Parathyroid adenoma (tissue), 2 donors: ENCODE results near the gene NPAS3.

Experiments
- H2AFZ ChIP-seq: fragments of 300-600 bp; sonication (generic); one replicate; pipeline ENCODE4 v1.7.0; 2017; ENCODE audit warnings: antibody characterized with exemption, mild to moderate bottlenecking
- H3K27ac ChIP-seq: fragments of 300-600 bp; sonication (generic); one replicate; pipeline ENCODE4 v1.7.0; 2017
- H3K27me3 ChIP-seq: fragments of 300-600 bp; sonication (generic); one replicate; pipeline ENCODE4 v1.7.0; 2017; ENCODE audit warnings: low read length; ENCODE audit not compliant: control insufficient read depth, insufficient read depth
- H3K36me3 ChIP-seq: fragments of 300-600 bp; sonication (generic); one replicate; pipeline ENCODE4 v1.7.0; 2017; ENCODE audit warnings: low read length; ENCODE audit not compliant: control insufficient read depth, insufficient read depth
- H3K4me1 ChIP-seq: fragments of 300-600 bp; sonication (generic); one replicate; pipeline ENCODE4 v1.7.0; 2017; ENCODE audit warnings: control low read depth
- H3K4me2 ChIP-seq: fragments of 300-600 bp; sonication (generic); one replicate; pipeline ENCODE4 v1.7.0; 2017; ENCODE audit warnings: low read length
- H3K4me3 ChIP-seq: fragments of 300-600 bp; sonication (generic); one replicate; pipeline ENCODE4 v1.7.0; 2017; ENCODE audit warnings: low read depth, low read length
- H3K79me2 ChIP-seq: fragments of 300-600 bp; sonication (generic); one replicate; pipeline ENCODE4 v1.7.0; 2017; ENCODE audit warnings: control low read depth
- H3K9ac ChIP-seq: fragments of 300-600 bp; sonication (generic); one replicate; pipeline ENCODE4 v1.7.0; 2017; ENCODE audit warnings: mild to moderate bottlenecking
- H3K9me3 ChIP-seq: fragments of 300-600 bp; sonication (generic); one replicate; pipeline ENCODE4 v1.7.0; 2017; ENCODE audit warnings: low read length; ENCODE audit not compliant: control insufficient read depth
- TF ChIP-seq, protein P1 (sequence below): fragments of 300-600 bp; sonication (generic); IDR thresholded peaks from one replicate; pipeline ENCODE4 v1.7.0; 2017; ENCODE audit warnings: antibody characterized with exemption, mild to moderate bottlenecking
- donor health status: primary hyperparathyroidism.

NPAS3 gene

DNA sequence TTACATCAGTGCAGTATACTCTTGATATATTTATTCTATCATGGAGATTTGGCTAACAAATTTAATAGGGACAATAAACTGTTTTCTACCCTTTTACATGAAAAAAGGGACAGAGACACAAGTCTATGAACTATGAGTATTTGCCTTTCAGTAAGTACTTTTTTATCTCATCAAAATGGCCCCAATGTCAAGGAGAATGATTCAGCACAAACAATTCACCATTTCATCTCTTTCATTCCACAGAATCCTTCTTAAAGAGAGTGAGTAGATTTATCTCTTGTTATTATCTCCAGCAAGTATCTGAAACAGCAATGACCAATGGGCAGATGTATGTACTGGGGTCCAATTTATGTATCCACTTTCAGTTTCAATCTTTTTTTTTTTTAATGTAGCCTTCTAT is 447.5 kb downstream of the NPAS3 start:
- Histone ChIP-seq H3K27me3 (no peaks in the 10 kb centered on the region), H3K27ac (no peak overlapping the region), H3K4me1 (no peaks in the 10 kb centered on the region), H3K9me3 (no peaks in the 10 kb centered on the region), H3K9ac (no peak overlapping the region), H2AFZ (no peak overlapping the region), H3K79me2 (no peaks in the 10 kb centered on the region), H3K4me2 (no peak overlapping the region), H3K4me3 (no peak overlapping the region), H3K36me3 (no peaks in the 10 kb centered on the region)
- TF ChIP-seq, protein P1, sequence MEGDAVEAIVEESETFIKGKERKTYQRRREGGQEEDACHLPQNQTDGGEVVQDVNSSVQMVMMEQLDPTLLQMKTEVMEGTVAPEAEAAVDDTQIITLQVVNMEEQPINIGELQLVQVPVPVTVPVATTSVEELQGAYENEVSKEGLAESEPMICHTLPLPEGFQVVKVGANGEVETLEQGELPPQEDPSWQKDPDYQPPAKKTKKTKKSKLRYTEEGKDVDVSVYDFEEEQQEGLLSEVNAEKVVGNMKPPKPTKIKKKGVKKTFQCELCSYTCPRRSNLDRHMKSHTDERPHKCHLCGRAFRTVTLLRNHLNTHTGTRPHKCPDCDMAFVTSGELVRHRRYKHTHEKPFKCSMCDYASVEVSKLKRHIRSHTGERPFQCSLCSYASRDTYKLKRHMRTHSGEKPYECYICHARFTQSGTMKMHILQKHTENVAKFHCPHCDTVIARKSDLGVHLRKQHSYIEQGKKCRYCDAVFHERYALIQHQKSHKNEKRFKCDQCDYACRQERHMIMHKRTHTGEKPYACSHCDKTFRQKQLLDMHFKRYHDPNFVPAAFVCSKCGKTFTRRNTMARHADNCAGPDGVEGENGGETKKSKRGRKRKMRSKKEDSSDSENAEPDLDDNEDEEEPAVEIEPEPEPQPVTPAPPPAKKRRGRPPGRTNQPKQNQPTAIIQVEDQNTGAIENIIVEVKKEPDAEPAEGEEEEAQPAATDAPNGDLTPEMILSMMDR = no peak

DNA sequence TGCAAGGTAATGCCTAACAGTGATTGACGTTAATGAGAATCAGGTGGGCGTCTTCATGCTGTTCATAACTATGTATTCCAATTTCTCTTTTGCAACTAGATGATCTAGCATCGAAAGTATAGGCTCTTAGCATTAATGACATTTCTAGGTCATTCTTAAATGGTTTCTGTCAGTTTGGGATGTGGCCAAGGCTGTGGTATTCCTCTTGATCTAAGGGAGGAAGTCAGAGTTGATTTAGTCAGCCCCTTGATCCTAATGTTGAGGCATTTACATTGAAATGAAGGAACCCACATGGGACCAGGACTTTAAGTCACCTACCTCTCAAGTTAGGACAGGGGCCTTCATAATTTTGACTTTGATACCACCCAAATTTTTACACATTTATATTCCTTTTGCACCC is 448.1 kb downstream of the NPAS3 start:
- H2AFZ ChIP-seq = no peak overlapping the region
- H3K9ac ChIP-seq = no peak overlapping the region
- no peak overlapping the region for H3K4me2 ChIP-seq
- no peaks in the 10 kb centered on the region for H3K4me1 ChIP-seq
- H3K4me3 ChIP-seq = no peak overlapping the region
- TF ChIP-seq, protein P1 = no peak
- no peaks in the 10 kb centered on the region for H3K9me3 ChIP-seq
- H3K36me3 ChIP-seq = no peaks in the 10 kb centered on the region
- no peaks in the 10 kb centered on the region for H3K79me2 ChIP-seq
- no peaks in the 10 kb centered on the region for H3K27me3 ChIP-seq
- H3K27ac ChIP-seq = no peak overlapping the region

DNA sequence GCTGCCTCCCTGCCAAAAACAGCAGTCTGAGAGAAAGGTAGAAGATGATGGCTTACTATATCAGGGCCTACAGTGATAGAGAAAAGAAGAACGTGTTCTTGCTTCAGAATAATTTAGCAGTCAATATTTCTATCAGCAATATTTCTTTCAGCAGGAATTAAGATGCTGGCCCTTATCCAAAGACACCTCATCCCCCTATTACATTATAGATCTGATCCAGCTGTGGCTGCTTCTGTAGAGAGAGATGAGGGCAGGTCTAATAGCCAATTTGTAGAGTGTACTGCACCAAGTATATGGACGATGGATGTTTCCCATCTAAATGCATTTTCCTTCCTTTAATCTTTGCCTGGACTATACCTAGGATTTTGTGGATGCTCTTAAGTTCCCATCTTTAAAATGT is 451.7 kb downstream of the NPAS3 start:
- H3K4me3 ChIP-seq = no peak overlapping the region
- no peak overlapping the region for H3K27ac ChIP-seq
- no peaks in the 10 kb centered on the region for H3K79me2 ChIP-seq
- TF ChIP-seq, protein P1 = no peak
- no peaks in the 10 kb centered on the region for H3K36me3 ChIP-seq
- no peaks in the 10 kb centered on the region for H3K4me1 ChIP-seq
- no peak overlapping the region for H3K4me2 ChIP-seq
- no peaks in the 10 kb centered on the region for H3K9me3 ChIP-seq
- no peaks in the 10 kb centered on the region for H3K27me3 ChIP-seq
- H2AFZ ChIP-seq = no peak overlapping the region
- H3K9ac ChIP-seq = no peak overlapping the region

DNA sequence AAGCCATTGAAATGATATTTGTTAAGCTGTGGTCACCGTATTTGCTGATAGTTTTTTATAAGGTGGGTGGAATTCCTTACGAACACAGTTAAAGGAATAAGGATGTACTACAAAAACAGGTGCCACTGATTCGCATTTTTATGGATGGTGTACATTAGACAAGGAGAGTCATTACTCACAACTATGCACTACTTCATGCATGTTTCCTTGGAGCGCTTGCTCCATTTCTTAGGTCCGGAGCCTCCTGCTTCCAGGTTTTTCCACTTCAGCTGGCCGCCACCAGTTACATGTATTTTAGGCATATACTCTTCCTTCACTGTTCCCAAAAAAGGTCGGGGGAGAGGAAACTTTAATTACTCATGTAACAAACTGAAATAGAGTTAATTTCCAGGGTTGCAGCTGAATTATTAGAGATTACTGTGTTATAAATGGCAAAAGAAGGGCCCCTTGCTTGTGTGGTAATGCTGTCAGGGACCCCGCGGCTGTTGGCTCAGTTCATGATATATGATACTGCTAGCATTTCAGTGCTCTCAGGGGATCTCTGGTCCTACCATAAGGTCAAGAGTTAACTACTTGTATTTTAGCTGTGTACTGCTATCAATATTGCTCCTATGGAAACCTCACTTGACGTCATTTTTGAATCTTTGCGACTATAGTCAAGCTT is 454.7 kb downstream of the NPAS3 start:
- Histone ChIP-seq H3K27ac (no peak overlapping the region), H3K36me3 (no peaks in the 10 kb centered on the region), H3K4me1 (no peaks in the 10 kb centered on the region), H3K9ac (no peak overlapping the region), H3K9me3 (no peaks in the 10 kb centered on the region), H3K4me3 (no peak overlapping the region), H3K27me3 (no peaks in the 10 kb centered on the region), H3K4me2 (no peak overlapping the region), H3K79me2 (no peaks in the 10 kb centered on the region), H2AFZ (no peak overlapping the region)
- TF ChIP-seq, protein P1 = no peak

DNA sequence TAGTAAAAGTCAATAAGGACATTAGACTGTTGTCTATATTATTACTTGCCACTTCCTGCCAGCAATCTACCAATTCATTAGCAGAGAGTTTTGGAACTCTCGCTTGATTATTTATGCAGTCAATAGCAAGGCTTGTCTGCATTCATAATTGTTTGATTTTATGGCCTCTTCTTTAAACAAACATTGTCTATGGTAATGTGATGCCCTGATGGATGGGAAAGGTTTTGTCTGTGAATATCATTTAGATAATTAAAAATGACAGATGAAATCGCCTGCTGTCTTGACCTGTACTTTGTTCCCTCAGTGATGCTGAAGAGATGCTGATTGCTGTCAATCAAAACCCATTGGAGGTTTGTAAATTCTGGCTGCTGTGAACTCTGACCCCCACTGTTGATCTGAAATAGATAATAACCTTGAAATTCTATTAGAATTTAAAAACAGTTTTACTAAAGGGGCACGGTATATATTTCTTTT is 455.3 kb downstream of the NPAS3 start:
- no peak overlapping the region for H3K9ac ChIP-seq
- no peak overlapping the region for H3K4me3 ChIP-seq
- H3K27me3 ChIP-seq = no peaks in the 10 kb centered on the region
- no peak overlapping the region for H3K27ac ChIP-seq
- H3K79me2 ChIP-seq = no peaks in the 10 kb centered on the region
- peaks cover 3% of the 10 kb centered on the region for H3K4me1 ChIP-seq
- TF ChIP-seq, protein P1 = no peak
- H2AFZ ChIP-seq = no peak overlapping the region
- no peaks in the 10 kb centered on the region for H3K36me3 ChIP-seq
- no peaks in the 10 kb centered on the region for H3K9me3 ChIP-seq
- H3K4me2 ChIP-seq = no peak overlapping the region
